Occipital lobe (tissue), 2 donors: ENCODE measurements around the gene VCAN. TPM values are rescaled to one million over a fixed set of nuclear protein-coding genes. Genes with fewer than 3 reads are reported as not detected.

Experiments used
- DNase-seq: peaks from one replicate; lab custom pipeline; 2025; lab: John Stamatoyannopoulos, UW
- total RNA-seq: library from RNA; depleted of rRNA; stranded (reverse); fragments of >200 nt; gene quantifications from one replicate; pipeline ENCODE4 v1.2.3, GENCODE V29; 2014

Gene VCAN
- total RNA-seq, 1 donor from 2014 or later, result 228 TPM

GRCh38 chr5:83467371-83468035 is 4.0 kb upstream of the VCAN start:
- no peak for DNase-seq

GRCh38 chr5:83469075-83469474 is 2.5 kb upstream of the VCAN start:
- no peak for DNase-seq

- peak; percentile 15 for DNase-seq
Observed at GRCh38 chr5:83470526-83471404, 779 bp upstream of the VCAN start.

- no peak for DNase-seq
Observed at GRCh38 chr5:83472213-83472507, 616 bp downstream of the VCAN start.

- DNase-seq, result peak; percentile 2
Observed at GRCh38 chr5:83472508-83473345, 1.2 kb downstream of the VCAN start.

- peak; percentile 70 for DNase-seq
Observed at GRCh38 chr5:83473346-83474160, 2.0 kb downstream of the VCAN start.

GRCh38 chr5:83474161-83474796 is 2.7 kb downstream of the VCAN start:
- DNase-seq, result peak; percentile 11

GRCh38 chr5:83474991-83475390 is 3.4 kb downstream of the VCAN start:
- no peak for DNase-seq

- no peak for DNase-seq
Observed at GRCh38 chr5:83475391-83475863, 3.9 kb downstream of the VCAN start.

GRCh38 chr5:83475935-83476814 is 4.6 kb downstream of the VCAN start:
- no peak for DNase-seq

- DNase-seq, result no peak
Observed at GRCh38 chr5:83482961-83483360, 11.4 kb downstream of the VCAN start.

- no peak for DNase-seq
Observed at GRCh38 chr5:83484294-83484693, 12.8 kb downstream of the VCAN start.

- DNase-seq, result no peak
Observed at GRCh38 chr5:83485842-83486241, 14.3 kb downstream of the VCAN start.

GRCh38 chr5:83487155-83487554 is 15.6 kb downstream of the VCAN start:
- DNase-seq, result no peak

GRCh38 chr5:83488271-83488670 is 16.7 kb downstream of the VCAN start:
- DNase-seq, result no peak

GRCh38 chr5:83488821-83489220 is 17.3 kb downstream of the VCAN start:
- DNase-seq, result no peak

- DNase-seq, result no peak
Observed at GRCh38 chr5:83490203-83490602, 18.7 kb downstream of the VCAN start.

- DNase-seq, result no peak
Observed at GRCh38 chr5:83492331-83492730, 20.8 kb downstream of the VCAN start.

- no peak for DNase-seq
Observed at GRCh38 chr5:83493644-83494043, 22.1 kb downstream of the VCAN start.
